ENCODE measurements around the gene ALS2CL.

ALS2CL gene

GRCh38 chr3:46664971-46665762 is 28.3 kb downstream of the ALS2CL start:
- no peak for DNase-seq (ENCODE audit: low spot score)

GRCh38 chr3:46664188-46664970 is 29.1 kb downstream of the ALS2CL start:
- DNase-seq (ENCODE audit: low spot score) = no peak

DNA sequence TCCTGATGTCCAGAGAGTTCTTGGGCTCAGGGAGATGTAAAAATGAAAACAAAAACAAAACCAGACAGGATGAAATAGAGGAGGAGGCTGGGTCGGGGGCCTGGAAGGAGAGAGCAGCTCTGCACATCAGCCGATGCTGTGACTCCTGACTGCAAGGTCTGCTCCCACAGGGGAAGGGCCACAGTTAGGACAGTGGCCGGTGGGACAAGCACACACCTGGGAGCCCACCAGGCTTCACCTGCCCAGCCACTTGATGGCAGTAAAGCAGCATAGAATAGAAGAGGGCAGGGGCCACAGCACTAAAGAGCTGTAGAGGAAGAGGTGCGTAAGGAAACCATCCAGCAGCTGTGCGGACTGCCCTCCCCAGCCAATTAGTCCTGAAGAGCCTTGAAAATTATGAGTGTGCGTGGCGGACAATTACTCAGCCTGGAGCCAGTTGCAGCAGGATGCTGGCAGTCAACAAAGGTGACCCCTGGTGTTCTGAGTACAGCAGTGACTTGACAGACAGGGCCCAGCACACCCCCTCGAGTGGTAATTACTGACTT is 29.8 kb downstream of the ALS2CL start:
- no peak for DNase-seq (ENCODE audit: low spot score)

GRCh38 chr3:46662771-46663551 is 30.5 kb downstream of the ALS2CL start:
- no peak for DNase-seq (ENCODE audit: low spot score)

DNA sequence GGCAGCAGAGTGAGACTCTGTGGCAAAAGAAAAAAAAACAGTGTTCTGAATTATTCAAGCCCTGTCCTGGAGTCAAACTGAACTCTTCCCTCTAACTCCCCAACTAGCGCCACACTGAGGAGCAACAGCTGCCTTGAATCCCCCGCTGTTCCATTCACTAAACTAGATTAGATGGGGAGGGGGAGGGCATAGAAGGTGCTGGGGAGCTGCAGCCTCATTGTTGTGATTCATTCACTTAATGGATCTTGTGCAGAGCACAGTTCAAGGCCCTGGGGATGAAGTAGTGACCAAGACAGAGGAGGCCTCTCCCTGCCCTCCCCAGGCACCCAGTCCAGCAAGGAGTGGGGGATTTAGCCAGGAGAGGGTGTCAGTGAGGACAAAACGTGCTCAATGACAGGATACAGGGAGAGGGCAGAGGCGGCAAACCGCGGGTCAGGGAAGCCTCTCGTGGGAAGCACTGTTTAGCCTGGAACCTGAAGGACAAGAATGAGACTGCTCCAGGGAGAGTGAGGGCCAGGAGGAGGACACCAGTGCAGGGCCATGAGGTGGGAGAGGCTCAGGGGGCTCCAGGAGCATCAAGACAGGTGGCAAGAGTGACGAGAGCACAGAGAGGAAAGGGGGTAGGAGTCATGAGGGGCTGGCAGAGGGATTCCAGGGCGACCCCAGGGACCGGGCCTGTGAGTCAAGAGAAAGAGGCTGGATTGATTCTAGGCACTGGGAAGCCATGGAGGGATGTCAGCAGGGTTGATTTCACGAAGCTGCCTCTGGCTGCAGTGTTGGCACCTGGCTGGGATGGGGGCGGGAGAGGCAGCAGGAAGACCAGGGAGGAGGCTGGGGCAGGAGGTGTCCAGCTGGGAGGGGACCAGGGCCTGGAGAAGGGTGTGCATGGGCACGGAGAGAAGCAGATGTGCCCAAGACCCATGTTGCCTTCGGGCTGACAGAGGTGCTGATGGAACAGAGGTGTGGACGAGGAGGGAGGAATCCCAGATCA is 31.4 kb downstream of the ALS2CL start:
- no peak for DNase-seq (ENCODE audit: low spot score)

DNA sequence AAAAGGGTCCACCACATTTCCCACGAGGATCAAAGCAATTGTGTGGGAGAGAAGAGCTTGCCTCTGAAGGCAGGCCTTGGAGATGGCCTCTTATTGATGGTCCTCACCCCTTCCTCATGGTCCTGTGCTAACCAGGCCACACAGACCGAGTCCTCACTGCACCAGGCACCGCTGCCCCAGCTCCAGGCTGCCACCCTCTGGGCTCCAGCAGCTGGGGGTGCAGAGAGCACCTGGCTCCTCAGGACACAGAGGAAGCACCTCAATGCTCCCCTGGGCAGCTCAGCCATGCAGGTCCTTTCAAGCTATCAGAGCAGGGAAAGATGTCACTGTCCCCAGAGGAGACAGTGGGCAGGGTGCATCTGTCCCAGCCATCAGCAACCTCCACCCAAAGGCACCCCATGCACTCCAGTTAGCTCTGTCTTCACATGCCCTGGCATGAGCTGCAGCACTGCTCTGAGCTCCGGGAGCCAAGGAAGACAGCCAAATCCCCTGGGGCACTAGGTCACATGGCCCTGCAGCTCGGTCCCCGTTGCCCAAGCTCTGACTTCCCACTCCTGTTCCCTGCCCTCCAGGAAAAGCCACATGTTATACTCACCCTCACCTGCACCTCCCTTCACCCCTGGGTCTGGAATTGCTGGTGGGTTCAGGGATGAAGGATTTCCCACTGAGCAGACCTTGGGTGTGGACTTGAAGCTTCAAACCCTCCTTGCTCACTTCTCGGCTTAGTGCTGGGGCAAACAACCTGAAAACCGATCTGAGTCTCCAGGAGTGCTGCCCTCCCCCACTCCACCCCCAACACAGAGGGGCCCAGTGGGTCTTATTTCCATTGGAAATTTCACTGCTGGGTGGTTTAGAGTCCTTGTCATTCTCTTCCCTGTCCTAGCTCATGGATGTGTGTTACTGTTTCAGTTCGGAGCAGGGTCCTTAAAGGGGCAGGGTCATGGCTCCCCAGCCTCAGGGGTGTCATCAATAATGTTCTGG is 32.6 kb downstream of the ALS2CL start:
- DNase-seq (ENCODE audit: low spot score) = no peak

DNA sequence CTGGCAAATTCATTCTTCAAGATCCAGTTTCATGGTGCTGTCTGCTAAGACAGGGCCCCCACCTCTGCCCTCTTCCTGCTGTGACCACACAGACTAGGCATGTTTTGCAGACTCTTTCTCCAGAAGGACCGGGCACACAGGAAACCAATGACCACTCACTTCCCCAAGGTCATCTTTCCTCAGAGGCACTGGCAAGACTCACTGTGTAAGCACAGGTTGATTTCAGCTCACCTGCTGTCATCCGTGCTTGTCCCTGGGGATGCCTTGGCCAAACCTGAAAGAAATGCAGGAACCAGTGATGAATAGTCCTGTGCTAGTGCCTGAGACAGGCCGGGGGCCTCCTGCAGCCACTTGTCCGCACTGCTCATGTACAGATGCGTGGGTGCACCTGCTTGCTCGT is 33.5 kb downstream of the ALS2CL start:
- DNase-seq (ENCODE audit: low spot score) = no peak

DNA sequence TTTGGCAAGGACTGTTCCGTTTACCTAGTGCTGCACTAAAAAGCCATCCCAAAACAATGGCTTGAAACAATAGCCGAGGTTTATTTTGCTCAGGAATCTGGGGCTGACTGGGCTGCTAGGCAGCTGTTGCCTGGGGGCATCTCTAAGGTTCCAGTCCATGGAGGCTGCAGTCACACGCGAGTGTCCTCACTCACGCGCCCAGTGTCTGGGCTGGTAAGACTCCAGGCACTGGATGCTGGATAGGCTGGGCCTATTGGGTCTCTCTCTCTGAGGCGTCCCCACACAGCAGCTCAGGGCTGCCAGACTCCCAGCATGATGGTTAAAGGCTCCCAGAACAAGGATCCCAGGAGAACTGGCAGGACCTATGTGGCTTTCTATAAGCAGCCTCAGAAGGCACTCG is 34.2 kb downstream of the ALS2CL start:
- no peak for DNase-seq (ENCODE audit: low spot score)

DNA sequence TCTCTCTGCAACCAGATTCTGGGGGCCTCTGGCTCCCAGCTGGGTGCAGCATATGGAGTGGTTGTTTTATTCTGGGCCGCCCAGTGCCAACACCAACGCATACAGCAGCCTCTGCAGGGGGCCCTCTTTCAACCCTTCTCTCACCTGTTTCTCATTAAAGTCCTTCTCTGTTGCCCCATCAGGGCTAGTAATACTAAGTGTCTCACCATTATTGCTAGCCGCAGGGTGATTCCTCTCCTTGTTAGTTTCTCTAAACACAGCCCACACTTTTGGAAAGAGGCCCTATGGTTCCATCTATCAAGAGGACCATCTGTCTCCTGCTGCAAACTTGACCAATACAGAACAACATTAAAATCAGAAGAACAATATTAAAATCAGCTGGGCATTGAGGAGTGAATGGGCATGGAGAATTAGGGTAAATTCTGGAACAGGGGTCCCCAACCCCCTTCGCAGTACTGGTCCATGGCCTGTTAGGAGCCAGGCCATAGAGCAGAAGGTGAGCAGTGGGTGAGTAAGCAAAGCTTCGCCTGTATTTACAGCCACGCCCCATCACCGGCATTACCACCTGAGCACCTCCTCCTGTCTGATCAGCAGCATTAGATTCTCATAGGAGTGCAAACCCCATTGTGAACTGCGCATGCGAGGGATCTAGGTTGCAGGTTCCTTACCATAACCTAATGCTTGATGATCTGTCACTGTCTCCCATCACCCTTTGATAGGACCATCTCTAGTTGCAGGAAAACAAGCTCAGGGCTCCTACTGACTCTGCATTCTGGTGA is 36.5 kb downstream of the ALS2CL start:
- no peak for DNase-seq (ENCODE audit: low spot score)

DNA sequence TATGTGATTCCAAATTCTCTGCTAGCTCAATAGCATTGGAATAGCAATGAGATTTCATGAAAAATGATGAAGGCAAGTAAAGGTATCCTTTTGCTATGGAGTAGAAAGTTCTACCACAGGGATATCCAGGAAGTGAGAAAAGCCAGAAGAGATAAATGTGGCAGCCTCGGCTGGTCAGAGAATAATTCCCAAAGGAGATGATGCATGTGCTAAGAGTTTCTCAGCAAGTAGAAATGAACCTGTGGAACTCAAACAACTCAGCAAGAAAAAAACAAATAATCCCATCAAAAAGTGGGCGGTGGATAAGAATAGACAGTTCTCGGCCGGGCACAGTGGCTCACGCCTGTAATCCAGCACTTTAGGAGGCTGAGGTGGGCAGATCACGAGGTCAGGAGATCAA is 38.2 kb downstream of the ALS2CL start:
- DNase-seq (ENCODE audit: low spot score) = no peak

DNA sequence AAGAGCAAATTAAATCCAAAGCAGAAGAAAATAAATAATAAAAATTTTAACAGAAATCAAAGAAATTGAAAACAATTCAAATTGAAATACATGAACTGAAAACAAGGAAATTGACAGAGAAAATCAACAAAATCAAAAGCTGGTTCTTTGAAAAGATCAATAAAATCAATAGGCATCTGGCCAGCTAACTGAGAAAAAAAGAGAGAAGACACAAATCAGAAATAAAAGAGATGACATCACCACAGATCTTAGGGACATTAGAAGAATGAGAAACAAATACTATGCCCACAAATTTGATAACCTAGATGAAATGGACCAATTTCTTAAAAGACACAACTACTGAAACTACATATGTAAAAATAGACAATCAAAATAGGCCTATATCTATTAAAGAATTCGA is 42.4 kb downstream of the ALS2CL start:
- no peak for DNase-seq (ENCODE audit: low spot score)

- no peak for DNase-seq (ENCODE audit: low spot score)
Observed at GRCh38 chr3:46649436-46649835, 44.0 kb downstream of the ALS2CL start.

DNA sequence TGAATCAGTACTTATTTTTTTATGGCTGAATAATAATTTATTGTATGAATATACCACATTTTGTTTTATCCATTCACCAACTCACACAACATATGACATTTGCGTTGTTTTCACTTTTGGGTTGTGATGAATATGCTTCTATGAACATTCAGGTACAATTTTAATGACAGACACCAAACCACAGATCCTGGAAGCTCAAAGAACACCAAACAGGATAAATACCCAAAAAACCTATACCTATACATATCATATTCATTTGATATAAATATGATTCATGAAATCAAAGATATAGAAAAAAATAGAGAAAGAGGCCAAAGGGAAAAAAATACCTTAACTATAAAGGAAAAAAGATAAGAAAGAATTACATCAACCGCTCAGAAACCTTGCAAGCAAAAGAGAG is 45.4 kb downstream of the ALS2CL start:
- DNase-seq (ENCODE audit: low spot score) = no peak

DNA sequence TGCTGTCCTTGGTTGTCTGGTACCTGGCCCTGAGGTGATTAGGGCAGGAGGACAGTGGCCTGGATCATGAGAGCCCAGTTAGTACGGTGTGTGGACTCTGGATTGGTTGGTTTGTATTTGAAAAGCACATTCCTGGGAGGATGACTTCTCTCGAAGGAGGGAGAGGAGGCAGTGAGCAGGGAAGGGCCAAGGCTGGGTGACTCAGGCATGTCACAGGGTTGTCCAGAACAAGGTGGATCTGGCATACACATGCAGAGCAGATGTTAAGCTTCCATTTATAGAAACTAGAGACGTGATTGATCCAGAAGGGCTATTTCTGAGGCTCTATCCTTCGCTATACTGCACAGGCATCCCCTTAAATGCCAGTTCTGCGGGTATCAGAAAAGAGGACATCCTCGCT is 46.8 kb downstream of the ALS2CL start:
- DNase-seq (ENCODE audit: low spot score) = no peak

- DNase-seq (ENCODE audit: low spot score) = no peak
Observed at GRCh38 chr3:46643701-46644100, 49.8 kb downstream of the ALS2CL start.

DNA sequence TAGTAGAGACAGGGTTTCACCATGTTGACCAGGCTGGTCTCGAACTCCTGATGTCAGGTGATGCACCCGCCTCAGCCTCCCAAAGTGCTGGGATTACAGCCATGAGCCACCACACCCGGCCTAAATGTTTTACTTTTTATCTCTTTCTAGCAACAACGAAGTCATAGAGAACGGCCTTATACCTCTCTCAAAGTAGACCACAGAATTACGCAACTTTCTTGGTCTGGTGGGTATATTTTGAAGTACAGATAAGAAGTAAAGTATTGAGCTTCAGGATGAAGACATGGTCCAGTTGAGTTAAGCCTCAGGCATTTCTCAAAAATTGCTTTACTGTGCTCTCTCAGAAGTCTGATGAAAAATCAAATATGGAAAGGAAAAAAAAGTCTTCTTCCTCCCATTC is 50.5 kb downstream of the ALS2CL start:
- DNase-seq (ENCODE audit: low spot score) = no peak

DNA sequence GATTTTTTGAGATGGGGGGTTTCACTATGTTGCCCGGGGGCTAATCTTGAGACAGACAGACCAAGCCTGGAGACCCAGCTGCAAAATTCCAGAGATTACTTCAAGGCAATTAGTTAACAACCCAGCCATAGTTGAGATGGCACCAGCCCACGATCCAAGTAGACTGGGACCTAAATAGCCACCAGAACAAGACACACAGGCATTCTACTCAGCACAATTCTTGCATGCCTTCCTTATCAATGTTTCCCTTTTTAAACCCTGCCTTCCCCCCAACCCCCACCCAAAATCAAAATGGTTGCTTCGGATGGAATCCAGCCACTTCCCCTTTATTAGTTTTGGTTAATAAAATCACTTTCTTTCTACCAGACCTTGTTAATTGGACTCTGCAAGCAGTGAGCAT is 52.6 kb downstream of the ALS2CL start:
- no peak for DNase-seq (ENCODE audit: low spot score)

- no peak for DNase-seq (ENCODE audit: low spot score)
Observed at GRCh38 chr3:46639221-46639620, 54.3 kb downstream of the ALS2CL start.

- DNase-seq (ENCODE audit: low spot score) = no peak
Observed at GRCh38 chr3:46634856-46635255, 58.6 kb downstream of the ALS2CL start.

Measured in CD4-positive, alpha-beta T cell treated with Interleukin-15 for 4 hours (primary cell).